Esophagus muscularis mucosa (tissue), 4 donors: ENCODE measurements around the gene KDM4E. TPM values are rescaled to one million over a fixed set of nuclear protein-coding genes. Genes with fewer than 3 reads are reported as not detected.

Source experiments
- DNase-seq: peaks from one replicate; pipeline ENCODE4 v3.0.0-alpha.2; 2017; ENCODE audit errors: extremely low spot score
- H3K27ac ChIP-seq, 4 donors: fragments of 200-600 bp; sonication (generic); replicated peaks in 1 of 4; 1 replicate in 3 of 4; 2 replicates in 1 of 4; pipeline ENCODE4 v1.5.1; 2016 to 2019; ENCODE audit warnings: mild to moderate bottlenecking in 1 of 4
- H3K27me3 ChIP-seq, 4 donors: fragments of 200-600 bp; sonication (generic); one replicate each; pipeline versions ENCODE4 v1.5.1 to v1.6.0; 2016 to 2019
- H3K36me3 ChIP-seq, 4 donors: fragments of 200-600 bp; sonication (generic); one replicate each; pipeline ENCODE4 v1.5.1; 2016 to 2019
- H3K4me1 ChIP-seq, 4 donors: fragments of 200-600 bp; sonication (generic); one replicate each; pipeline ENCODE4 v1.5.1; 2016 to 2019
- H3K4me3 ChIP-seq, 4 donors: fragments of 200-600 bp; sonication (generic); 1 replicate in 2 of 4; 2 replicates in 2 of 4; pipeline ENCODE4 v1.5.1; 2016 to 2019; ENCODE audit warnings: mild to moderate bottlenecking in 4 of 4, moderate library complexity in 1 of 4
- H3K9me3 ChIP-seq, 4 donors: fragments of 200-600 bp; sonication (generic); 1 replicate in 3 of 4; 2 replicates in 1 of 4; pipeline ENCODE4 v1.5.1; 2016 to 2019
- EP300 ChIP-seq: sonication (generic); formaldehyde crosslinking; IDR thresholded peaks from one replicate; pipeline ENCODE4 v1.6.1; 2017; ENCODE audit warnings: antibody characterized with exemption
- POLR2A ChIP-seq: fragments of 450-650 bp; IDR thresholded peaks from one replicate; pipeline ENCODE4 v1.6.1; 2017; ENCODE audit warnings: antibody characterized with exemption, moderate library complexity, mild to moderate bottlenecking, low read depth
- POLR2AphosphoS5 ChIP-seq, 2 donors: sonication (generic); formaldehyde crosslinking; IDR thresholded peaks; one replicate each; pipeline ENCODE4 v1.6.1; 2017; ENCODE audit warnings: antibody characterized with exemption in 2 of 2
- WGBS: methylation state at CpG from one replicate; pipeline ENCODE4 v1.1.5; 2018; 5-methylcytosine and 5-hydroxymethylcytosine counted together
- intact Hi-C: fragments of 100-400 bp; cut with DNase I; formaldehyde crosslinking; loops from one replicate; pipeline ENCODE4 v1.15.1; 2023
- total RNA-seq, 4 donors: library from RNA; depleted of rRNA; stranded (reverse); fragments of >200 nt; gene quantifications; one replicate each; pipeline versions ENCODE4 v1.1.0 to v1.2.1, GENCODE V29; 2016
- TF ChIP-seq, protein P1 (sequence below), 3 experiments: fragments of 200-600 bp in 2 of 3; fragments of 450-650 bp in 1 of 3; sonication (generic) in 2 of 3; IDR thresholded peaks; one replicate each; pipeline ENCODE4 v1.5.1; 2017 to 2019; ENCODE audit warnings: antibody characterized with exemption in 3 of 3, mild to moderate bottlenecking in 2 of 3, moderate library complexity in 1 of 3

Gene KDM4E
- total RNA-seq, 4 donors from 2014 or later = not detected

DNA sequence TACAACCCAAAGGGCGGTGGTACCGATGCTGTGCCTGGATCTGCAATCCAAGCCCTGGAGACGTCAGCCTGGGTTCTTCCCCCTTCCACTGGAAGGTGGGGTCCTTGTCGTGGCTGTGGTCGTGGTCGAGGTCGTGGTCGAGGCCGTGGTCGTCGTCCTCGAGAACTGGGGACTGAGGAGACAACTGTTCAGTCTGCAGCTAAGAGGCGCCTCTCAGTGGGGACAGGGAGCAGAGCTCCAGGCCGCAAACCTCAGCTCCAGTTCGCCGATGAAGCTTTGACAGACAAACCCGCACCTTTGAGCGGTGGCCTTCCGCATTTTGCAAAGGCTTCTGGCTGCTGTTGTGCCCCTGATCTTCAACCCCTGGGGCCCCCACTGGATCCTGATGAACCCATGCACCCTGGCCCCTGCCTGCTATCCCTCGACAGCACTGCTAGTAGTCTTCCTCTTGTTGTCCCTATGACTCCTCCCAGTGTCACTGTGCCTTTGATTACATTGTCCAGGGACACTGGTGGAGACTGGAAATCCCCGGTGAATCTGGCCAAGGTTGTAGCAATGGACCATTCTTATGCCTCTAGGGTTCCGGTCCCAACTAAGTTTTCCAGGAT, 25.6 kb downstream of the KDM4E start:
- WGBS = 90% methylated on average over 22 of the region's 22 CpGs
- Histone ChIP-seq H3K27ac (no peak overlapping the region), H3K4me1 (no peaks in the 10 kb centered on the region), H3K9me3 (no peaks in the 10 kb centered on the region), H3K36me3 (no peaks in the 10 kb centered on the region), H3K4me3 (no peak overlapping the region), H3K27me3 (peaks cover 0 to 39% (median 4%) of the 10 kb centered on the region in 4 donors)
- intact Hi-C loops = no loop called here
- DNase-seq = peak; percentile 77
- TF ChIP-seq POLR2AphosphoS5 (IDR thresholded peaks at IDR 0.05) (no peak), EP300 (no peak), POLR2A (no peak)
- TF ChIP-seq, protein P1, sequence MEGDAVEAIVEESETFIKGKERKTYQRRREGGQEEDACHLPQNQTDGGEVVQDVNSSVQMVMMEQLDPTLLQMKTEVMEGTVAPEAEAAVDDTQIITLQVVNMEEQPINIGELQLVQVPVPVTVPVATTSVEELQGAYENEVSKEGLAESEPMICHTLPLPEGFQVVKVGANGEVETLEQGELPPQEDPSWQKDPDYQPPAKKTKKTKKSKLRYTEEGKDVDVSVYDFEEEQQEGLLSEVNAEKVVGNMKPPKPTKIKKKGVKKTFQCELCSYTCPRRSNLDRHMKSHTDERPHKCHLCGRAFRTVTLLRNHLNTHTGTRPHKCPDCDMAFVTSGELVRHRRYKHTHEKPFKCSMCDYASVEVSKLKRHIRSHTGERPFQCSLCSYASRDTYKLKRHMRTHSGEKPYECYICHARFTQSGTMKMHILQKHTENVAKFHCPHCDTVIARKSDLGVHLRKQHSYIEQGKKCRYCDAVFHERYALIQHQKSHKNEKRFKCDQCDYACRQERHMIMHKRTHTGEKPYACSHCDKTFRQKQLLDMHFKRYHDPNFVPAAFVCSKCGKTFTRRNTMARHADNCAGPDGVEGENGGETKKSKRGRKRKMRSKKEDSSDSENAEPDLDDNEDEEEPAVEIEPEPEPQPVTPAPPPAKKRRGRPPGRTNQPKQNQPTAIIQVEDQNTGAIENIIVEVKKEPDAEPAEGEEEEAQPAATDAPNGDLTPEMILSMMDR (IDR thresholded peaks at IDR 0.05) = no peak

DNA sequence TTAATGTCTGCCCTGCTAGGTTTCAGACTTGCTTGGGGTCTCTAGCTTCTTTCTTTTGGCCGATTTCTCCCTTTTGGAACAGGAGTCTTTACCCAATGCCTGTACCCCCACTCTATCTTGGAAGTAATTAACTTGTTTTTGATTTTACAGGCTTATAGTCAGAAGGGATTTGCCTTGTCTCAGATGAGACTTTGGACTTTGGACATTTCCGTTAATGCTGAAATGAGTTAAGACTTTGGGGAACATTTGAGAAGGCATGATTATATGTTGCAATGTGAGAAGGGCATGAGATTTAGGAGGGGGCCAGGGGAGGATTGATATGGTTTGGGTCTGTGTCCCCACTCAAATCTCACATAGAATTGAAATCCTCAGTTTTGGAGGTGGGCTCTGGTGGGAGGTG, 29.3 kb downstream of the KDM4E start:
- WGBS = 92% methylated on average over 2 of the region's 2 CpGs
- no peaks in the 10 kb centered on the region for H3K9me3 ChIP-seq
- DNase-seq = no peak
- H3K27me3 ChIP-seq = peaks cover 0 to 39% (median 3%) of the 10 kb centered on the region in 4 donors
- no peak for TF ChIP-seq POLR2AphosphoS5 (IDR thresholded peaks at IDR 0.05)
- TF ChIP-seq EP300 = no peak
- no peak for TF ChIP-seq POLR2A
- TF ChIP-seq, protein P1 (IDR thresholded peaks at IDR 0.05) = no peak
- no peak overlapping the region for H3K4me3 ChIP-seq
- intact Hi-C loops = no loop called here
- H3K27ac ChIP-seq = no peak overlapping the region
- no peaks in the 10 kb centered on the region for H3K4me1 ChIP-seq
- H3K36me3 ChIP-seq = no peaks in the 10 kb centered on the region

DNA sequence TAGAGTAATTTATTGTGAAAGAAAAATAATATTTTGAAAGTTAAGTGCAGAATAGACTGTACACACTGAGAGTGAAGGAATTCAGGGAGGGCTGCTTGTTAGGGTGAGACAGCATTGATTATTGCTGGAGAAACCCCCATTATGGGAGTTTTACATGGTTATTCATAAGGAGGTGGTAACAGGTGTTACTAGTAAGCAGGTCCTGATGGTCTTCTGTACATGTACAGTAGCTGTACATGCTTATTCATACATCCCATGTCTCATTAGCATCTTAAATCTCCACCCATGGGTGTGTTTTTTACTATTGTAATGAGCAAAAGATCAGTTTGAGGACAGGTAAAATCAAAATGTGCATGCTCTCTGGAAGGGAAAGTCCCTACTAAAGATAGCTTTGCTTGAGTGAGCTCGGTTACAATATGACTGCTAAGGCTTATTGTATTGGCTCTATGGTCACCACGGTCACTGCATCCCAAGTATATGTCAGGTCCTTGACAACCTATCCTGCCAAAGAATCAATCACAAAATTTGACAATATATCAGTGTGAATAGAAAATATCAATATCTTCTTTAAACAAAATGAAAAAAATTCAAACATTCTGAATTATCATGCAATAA, 30.3 kb downstream of the KDM4E start:
- Histone ChIP-seq H3K27me3 (peaks cover 0 to 33% (median 3%) of the 10 kb centered on the region in 4 donors), H3K4me3 (no peak overlapping the region), H3K9me3 (no peaks in the 10 kb centered on the region), H3K4me1 (no peaks in the 10 kb centered on the region), H3K36me3 (no peaks in the 10 kb centered on the region), H3K27ac (no peak overlapping the region)
- TF ChIP-seq, protein P1 (IDR thresholded peaks at IDR 0.05) = no peak
- TF ChIP-seq POLR2AphosphoS5 (IDR thresholded peaks at IDR 0.05) = no peak
- no peak for TF ChIP-seq EP300
- TF ChIP-seq POLR2A = no peak
- DNase-seq = peak; percentile 29
- intact Hi-C loops = no loop called here
- 38% methylated on average over 2 of the region's 2 CpGs for WGBS

GRCh38 chr11:95057959-95058358, 32.9 kb downstream of the KDM4E start:
- intact Hi-C loops = no loop called here
- TF ChIP-seq POLR2A (no peak), EP300 (no peak), POLR2AphosphoS5 (IDR thresholded peaks at IDR 0.05) (no peak)
- TF ChIP-seq, protein P1 (IDR thresholded peaks at IDR 0.05) = no peak
- Histone ChIP-seq H3K27ac (no peak overlapping the region), H3K9me3 (no peaks in the 10 kb centered on the region), H3K4me1 (no peaks in the 10 kb centered on the region), H3K4me3 (no peak overlapping the region), H3K27me3 (peaks cover 0 to 19% (median 3%) of the 10 kb centered on the region in 4 donors), H3K36me3 (no peaks in the 10 kb centered on the region)
- peak; percentile 53 for DNase-seq
- 96% methylated on average over 7 of the region's 8 CpGs for WGBS
